GM12801 (cell line): ENCODE measurements around the gene AKR1C8.

Source experiments
- TF ChIP-seq, protein P1 (sequence below): IDR thresholded peaks from one replicate; pipeline ENCODE4 v1.5.1; 2011; ENCODE audit warnings: control low read depth; ENCODE audit not compliant: insufficient read length; ENCODE audit errors: extremely low read depth

Gene AKR1C8

GRCh38 chr10:5151076-5151475, 33.9 kb downstream of the AKR1C8 start:
- TF ChIP-seq, protein P1, sequence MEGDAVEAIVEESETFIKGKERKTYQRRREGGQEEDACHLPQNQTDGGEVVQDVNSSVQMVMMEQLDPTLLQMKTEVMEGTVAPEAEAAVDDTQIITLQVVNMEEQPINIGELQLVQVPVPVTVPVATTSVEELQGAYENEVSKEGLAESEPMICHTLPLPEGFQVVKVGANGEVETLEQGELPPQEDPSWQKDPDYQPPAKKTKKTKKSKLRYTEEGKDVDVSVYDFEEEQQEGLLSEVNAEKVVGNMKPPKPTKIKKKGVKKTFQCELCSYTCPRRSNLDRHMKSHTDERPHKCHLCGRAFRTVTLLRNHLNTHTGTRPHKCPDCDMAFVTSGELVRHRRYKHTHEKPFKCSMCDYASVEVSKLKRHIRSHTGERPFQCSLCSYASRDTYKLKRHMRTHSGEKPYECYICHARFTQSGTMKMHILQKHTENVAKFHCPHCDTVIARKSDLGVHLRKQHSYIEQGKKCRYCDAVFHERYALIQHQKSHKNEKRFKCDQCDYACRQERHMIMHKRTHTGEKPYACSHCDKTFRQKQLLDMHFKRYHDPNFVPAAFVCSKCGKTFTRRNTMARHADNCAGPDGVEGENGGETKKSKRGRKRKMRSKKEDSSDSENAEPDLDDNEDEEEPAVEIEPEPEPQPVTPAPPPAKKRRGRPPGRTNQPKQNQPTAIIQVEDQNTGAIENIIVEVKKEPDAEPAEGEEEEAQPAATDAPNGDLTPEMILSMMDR, result no peak

GRCh38 chr10:5148678-5149032, 36.3 kb downstream of the AKR1C8 start:
- TF ChIP-seq, protein P1, result no peak

GRCh38 chr10:5147981-5148677, 36.8 kb downstream of the AKR1C8 start:
- TF ChIP-seq, protein P1, result no peak

DNA sequence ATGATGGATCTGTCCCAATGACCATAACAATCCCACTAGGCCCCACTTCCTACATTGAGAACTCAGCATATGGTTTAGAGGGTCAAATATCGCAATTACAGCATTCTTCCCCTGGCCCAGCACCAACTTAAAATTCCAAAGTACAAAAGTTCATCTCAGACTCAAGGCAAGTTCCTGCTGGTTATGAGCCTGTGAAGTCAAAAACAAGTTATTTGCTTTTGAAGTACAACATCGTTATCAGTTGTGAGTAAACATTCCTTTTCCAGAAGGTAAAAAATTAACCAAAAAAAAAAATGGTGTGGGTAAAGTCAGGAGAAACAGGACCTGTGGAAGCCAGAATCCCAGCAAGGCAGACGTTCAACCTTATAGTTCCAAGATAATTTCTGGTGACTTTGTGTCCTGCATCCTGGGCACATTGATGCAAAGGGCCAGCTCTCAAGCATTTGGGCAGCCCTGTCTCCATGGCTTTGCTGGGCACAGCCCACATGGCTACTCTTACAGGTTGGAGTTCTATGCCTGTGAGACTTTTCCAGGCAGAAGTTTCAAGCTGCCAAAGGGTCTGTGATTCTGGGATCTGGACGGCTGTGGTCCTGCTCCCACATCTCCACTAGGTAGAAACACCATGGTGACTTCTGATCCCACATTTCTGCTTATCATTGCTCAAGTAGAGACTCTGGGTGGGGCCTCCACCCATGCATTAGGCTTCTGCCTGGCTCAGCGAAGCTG, 37.5 kb downstream of the AKR1C8 start:
- TF ChIP-seq, protein P1, result no peak

- TF ChIP-seq, protein P1, result no peak
These were observed 38.1 kb downstream of the AKR1C8 start for GRCh38 chr10:5146920-5147254.

GRCh38 chr10:5143137-5143536, 41.8 kb downstream of the AKR1C8 start:
- TF ChIP-seq, protein P1, result no peak

DNA sequence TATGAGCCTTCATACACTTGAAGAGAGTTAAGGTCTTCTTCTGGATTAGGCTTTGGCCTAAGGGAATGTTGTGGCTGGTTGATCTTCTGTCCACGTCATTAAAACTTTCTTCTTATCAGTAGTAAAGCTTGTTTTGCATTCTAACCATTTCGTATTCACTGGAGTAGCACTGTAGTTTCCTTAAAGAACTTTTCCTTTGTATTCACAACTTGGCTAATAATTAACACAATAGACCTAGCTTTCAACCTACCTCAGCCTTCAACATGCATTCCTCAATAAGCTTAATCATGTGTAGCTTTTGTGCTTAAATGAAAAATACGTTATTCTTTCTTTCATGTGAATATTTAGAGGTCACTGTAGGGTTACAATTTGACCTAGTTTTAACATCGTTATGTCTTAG, 42.8 kb downstream of the AKR1C8 start:
- TF ChIP-seq, protein P1, result no peak
